Stimulated activated CD4-positive, alpha-beta T cell treated with anti-CD3 and anti-CD28 coated beads, Interleukin-15, amount 100 ng/mL, for 48 hours (primary cell): ENCODE measurements around the gene DTX2.
"Not testable (repeated sequence)": the region's sequence is repeated elsewhere in the genome, so short reads cannot be mapped to it uniquely, and the experiment has no call there.

Experiments used
- DNase-seq, 2 donors: peaks; one replicate each; pipeline ENCODE4 v3.0.0-alpha.2; 2020; ENCODE audit warnings: low read depth in 2 of 2

The DTX2 gene

GRCh38 chr7:76487969-76488368 lies 26.5 kb downstream of the DTX2 start:
- not testable (repeated sequence) for DNase-seq

GRCh38 chr7:76492139-76492538 lies 30.6 kb downstream of the DTX2 start:
- not testable (repeated sequence) for DNase-seq

GRCh38 chr7:76495717-76496116 lies 34.2 kb downstream of the DTX2 start:
- DNase-seq, result not testable (repeated sequence)

- DNase-seq, result not testable (repeated sequence)
These were observed 36.5 kb downstream of the DTX2 start for GRCh38 chr7:76497918-76498582.

GRCh38 chr7:76498583-76499200 lies 37.2 kb downstream of the DTX2 start:
- DNase-seq, result not testable (repeated sequence)

GRCh38 chr7:76499201-76499923 lies 37.9 kb downstream of the DTX2 start:
- DNase-seq, result not testable (repeated sequence)

GRCh38 chr7:76499924-76500241 lies 38.4 kb downstream of the DTX2 start:
- DNase-seq, result not testable (repeated sequence)

GRCh38 chr7:76502224-76502623 lies 40.7 kb downstream of the DTX2 start:
- DNase-seq, result not testable (repeated sequence)

GRCh38 chr7:76502836-76503235 lies 41.3 kb downstream of the DTX2 start:
- DNase-seq, result not testable (repeated sequence)

- not testable (repeated sequence) for DNase-seq
These were observed 41.7 kb downstream of the DTX2 start for GRCh38 chr7:76503244-76503643.

- not testable (repeated sequence) for DNase-seq
These were observed 43.0 kb downstream of the DTX2 start for GRCh38 chr7:76504351-76505167.

- no peak for DNase-seq
These were observed 43.9 kb downstream of the DTX2 start for GRCh38 chr7:76505168-76506080.

- no peak for DNase-seq
These were observed 44.6 kb downstream of the DTX2 start for GRCh38 chr7:76506081-76506440.

- not testable (repeated sequence) for DNase-seq
These were observed 45.1 kb downstream of the DTX2 start for GRCh38 chr7:76506643-76507042.

- no peak for DNase-seq
These were observed 46.4 kb downstream of the DTX2 start for GRCh38 chr7:76507723-76508406.

- DNase-seq, result no peak
These were observed 48.7 kb downstream of the DTX2 start, which contains the start of gene UPK3B for GRCh38 chr7:76509931-76510877. UPK3B (plus strand) TSS chr7:76510552; CDS start chr7:76510653, 101 bp downstream.

- not testable (repeated sequence) for DNase-seq
These were observed 49.8 kb downstream of the DTX2 start for GRCh38 chr7:76511200-76511910.
